NCI-H2196 (cell line): ENCODE measurements around the gene FCER2.

ENCODE experiments used
- DNase-seq: peaks from one replicate; lab custom pipeline; 2025; ENCODE audit not compliant: unreplicated experiment; lab: John Stamatoyannopoulos, UW

FCER2 gene

GRCh38 chr19:7678971-7679751 lies 22.8 kb downstream of the FCER2 start:
- no peak for DNase-seq

GRCh38 chr19:7677669-7678311 lies 24.1 kb downstream of the FCER2 start:
- no peak for DNase-seq

GRCh38 chr19:7676854-7677253 lies 25.1 kb downstream of the FCER2 start, which contains the start of gene MCEMP1:
Gene MCEMP1 (plus strand): TSS chr19:7677090. CDS start chr19:7677121, 31 bp downstream.
- DNase-seq = no peak

GRCh38 chr19:7676376-7676775 lies 25.6 kb downstream of the FCER2 start:
- DNase-seq = no peak

- peak; percentile 44 for DNase-seq
These were observed 27.6 kb downstream of the FCER2 start for GRCh38 chr19:7674010-7675005.

GRCh38 chr19:7672522-7672921 lies 29.4 kb downstream of the FCER2 start:
- DNase-seq = no peak

- no peak for DNase-seq
These were observed 31.1 kb downstream of the FCER2 start for GRCh38 chr19:7670790-7671189.

GRCh38 chr19:7670150-7670783 lies 31.7 kb downstream of the FCER2 start:
- DNase-seq = peak; percentile 39

GRCh38 chr19:7669641-7670040 lies 32.3 kb downstream of the FCER2 start:
- no peak for DNase-seq

- DNase-seq = no peak
These were observed 33.1 kb downstream of the FCER2 start, which contains the start of gene RETN for GRCh38 chr19:7668842-7669241. Gene RETN (plus strand): TSS chr19:7669049. CDS start chr19:7669327, 278 bp downstream.

- DNase-seq = no peak
These were observed 36.9 kb downstream of the FCER2 start for GRCh38 chr19:7665076-7665475.

- no peak for DNase-seq
These were observed 38.2 kb downstream of the FCER2 start for GRCh38 chr19:7663706-7664105.

GRCh38 chr19:7662657-7663056 lies 39.3 kb downstream of the FCER2 start:
- DNase-seq = no peak

GRCh38 chr19:7661744-7662538 lies 40.0 kb downstream of the FCER2 start:
- DNase-seq = no peak

- DNase-seq = peak; percentile 37
These were observed 43.7 kb downstream of the FCER2 start for GRCh38 chr19:7658219-7658686.

- DNase-seq = no peak
These were observed 44.7 kb downstream of the FCER2 start for GRCh38 chr19:7657131-7657751.

- DNase-seq = no peak
These were observed 46.4 kb downstream of the FCER2 start for GRCh38 chr19:7655581-7655980.

- DNase-seq = no peak
These were observed 47.5 kb downstream of the FCER2 start for GRCh38 chr19:7654401-7654800.

- DNase-seq = peak; percentile 92
These were observed 49.8 kb downstream of the FCER2 start for GRCh38 chr19:7652061-7652641.
